Inferior parietal cortex (tissue), 1 donor: ENCODE results near the gene HIVEP3.

ENCODE experiments used
- DNase-seq: peaks from one replicate; pipeline ENCODE4 v3.0.0-alpha.2; 2016; ENCODE audit errors: extremely low spot score

The HIVEP3 gene

DNA sequence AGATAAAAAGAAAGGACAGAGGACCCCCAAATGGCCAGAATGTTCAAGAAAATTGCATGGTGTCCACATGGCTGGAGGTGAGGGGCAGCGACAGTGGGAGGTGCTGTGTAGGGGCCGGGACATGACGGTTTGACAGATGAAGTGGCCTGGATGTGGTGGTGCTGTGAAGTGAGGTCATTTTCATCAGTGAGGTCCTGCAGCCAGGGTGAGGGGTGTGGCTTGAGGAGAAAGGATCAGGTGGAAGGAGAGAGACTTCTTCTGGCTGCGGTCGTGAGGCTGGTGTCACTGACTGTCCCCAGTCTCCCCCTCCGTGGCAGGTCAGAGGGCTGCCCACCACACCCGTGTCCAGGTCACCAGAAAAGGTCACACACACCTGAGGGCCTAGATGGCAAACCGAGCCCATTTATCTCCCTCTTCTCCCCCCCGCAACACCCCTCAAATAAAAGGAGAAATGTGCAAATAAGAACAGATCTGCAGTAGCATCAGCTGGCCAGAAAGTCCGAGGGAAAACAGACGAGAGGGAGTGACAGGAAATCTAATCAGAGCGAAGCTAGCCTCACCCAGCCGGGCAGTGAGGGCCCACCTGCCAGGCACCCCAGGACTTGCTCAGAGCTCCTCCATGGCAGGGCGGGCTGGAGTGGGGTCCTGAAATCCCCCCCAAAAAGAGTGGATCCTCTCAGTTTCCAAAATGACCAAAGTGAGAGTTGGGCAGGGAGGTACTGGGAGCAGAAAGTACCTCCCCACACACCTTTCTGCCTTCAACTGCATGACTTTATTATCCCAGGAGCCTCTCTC, 285.7 kb downstream of the HIVEP3 start:
- DNase-seq: no peak

- no peak for DNase-seq
Observed at GRCh38 chr1:41631971-41632370, 286.8 kb downstream of the HIVEP3 start.

GRCh38 chr1:41631154-41631553, 287.6 kb downstream of the HIVEP3 start:
- no peak for DNase-seq

- no peak for DNase-seq
Observed at GRCh38 chr1:41629571-41629970, 289.2 kb downstream of the HIVEP3 start.

GRCh38 chr1:41629141-41629540, 289.6 kb downstream of the HIVEP3 start:
- no peak for DNase-seq

DNA sequence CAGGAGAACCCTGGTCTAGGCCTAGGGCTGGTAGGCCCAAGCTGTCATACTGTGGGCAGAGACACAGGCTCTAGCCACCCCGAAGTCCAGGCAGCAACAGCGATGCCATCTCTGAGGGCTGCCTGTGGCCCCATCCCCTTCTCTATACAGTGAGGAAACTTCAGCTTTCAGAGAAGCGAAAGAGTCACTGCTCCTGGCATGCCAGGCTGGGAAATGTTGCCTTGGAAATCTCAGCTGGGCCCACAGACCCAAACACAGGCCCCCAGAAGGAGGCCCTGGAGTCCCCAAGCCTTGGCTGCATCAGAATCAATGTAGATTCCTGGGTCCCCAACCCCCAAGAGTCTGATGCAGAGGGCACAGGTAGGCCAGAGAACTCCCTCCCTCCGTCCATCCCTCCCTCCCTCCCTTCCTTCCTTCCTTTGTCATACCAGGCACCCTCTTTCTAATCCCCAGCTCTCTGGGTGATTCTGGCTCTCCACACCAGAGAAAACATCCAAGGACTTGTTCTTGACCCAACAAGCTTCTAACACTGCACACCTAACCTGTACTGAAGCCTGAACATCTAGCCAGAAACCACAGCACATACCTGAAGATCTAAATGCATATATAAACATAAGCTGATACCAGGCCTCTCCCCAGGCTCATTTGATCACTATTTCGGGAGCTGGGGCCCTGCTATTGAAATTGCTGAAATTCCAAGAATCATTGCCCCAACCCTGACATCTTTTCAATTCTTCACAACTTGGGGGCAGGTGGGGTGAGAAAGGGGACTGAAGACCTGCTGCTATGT, 291.0 kb downstream of the HIVEP3 start:
- DNase-seq: no peak

DNA sequence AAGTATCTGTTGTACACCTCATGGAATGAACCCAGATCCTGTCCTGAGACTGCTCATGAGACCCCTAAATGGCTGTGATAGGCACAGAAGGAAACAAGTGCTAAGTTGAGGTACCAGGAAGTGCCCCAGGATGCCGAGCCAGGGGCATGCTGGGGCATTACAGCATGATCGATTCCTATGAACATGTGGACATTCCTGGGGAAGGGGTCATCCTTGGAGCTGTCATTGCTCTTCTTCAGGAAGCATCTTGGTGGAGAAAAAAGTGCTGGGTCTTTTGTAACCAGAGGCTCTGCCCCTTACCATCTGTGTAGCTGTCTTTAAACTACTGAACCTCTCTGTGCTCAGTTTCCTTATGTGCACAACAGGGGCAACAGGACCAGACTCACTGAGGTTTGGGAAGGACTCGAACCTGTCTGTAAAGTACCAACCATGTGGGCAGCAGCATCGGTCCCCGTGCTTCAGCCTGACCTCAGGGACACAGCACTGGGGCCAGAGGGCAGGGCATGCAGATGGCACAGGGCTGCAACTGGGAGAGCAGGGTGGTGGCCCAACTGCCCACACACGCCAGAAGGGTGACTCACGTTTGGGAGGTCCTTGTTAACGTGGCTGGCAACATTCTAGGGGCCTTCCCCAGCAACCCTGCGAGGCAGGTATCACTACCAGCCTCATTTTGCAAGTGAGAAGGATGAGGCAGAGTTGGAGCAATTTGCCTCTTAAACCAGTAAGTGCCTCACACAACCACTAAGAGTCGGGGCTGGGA, 291.9 kb downstream of the HIVEP3 start:
- no peak for DNase-seq

DNA sequence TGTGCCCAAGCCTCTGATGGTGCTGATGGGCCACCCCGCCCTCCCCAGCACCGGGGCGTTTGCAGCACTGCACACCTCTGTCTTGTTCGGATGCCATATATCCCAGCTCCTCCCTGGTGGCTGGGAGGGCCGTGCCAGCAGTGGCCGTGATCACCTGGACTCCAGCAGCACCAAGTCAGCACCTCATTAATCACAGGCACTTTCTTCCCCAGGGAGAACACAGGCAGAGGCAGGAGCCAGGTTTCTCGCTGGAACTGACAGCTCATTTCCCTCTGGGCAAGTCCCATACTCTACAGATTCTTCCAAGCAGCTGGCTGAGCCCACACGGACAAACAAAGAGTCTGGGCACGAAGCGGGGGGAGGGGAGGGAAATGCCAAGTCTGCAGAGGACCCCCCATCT, 292.6 kb downstream of the HIVEP3 start:
- DNase-seq: no peak

GRCh38 chr1:41623736-41624135, 295.0 kb downstream of the HIVEP3 start:
- DNase-seq: no peak

- DNase-seq: no peak
Observed at GRCh38 chr1:41622859-41623732, 295.6 kb downstream of the HIVEP3 start.

DNA sequence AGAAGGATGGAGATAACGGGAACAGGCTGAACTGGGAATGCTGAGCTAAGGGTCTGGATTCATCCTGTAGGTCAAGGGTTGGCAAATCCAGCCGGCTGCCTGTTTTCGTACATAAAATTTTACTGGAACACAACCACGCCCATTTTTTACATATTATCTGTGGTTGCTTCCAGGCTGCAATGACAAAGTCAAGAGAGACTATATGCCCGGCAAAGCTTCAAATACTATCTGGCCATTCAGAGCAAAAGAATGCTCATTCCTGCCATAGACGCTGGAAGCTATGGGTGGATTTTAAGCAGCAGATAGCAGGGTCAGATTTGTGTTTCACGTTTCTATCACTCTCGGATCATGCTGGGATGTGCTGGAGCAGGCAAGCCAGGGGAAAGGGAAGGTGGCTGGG, 296.3 kb downstream of the HIVEP3 start:
- no peak for DNase-seq

DNA sequence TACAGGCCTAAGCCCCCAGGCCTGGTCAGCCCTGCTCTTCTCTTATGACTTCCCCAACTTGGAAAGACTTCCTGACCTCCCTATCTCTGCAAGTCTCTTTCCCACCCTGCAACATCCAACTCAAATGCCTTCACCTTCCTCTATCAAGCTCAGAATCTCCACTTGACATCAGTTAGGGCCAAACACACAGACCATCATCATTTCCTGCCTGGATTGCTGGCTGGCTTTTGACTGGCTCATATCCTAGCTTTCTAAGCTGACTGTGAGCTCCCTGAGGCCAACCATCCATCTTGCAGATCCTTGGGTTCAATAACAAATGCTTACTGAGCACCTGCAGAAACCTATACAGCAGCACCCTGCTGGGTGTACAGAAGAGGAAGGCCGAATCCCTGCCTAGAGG, 296.9 kb downstream of the HIVEP3 start:
- no peak for DNase-seq

DNA sequence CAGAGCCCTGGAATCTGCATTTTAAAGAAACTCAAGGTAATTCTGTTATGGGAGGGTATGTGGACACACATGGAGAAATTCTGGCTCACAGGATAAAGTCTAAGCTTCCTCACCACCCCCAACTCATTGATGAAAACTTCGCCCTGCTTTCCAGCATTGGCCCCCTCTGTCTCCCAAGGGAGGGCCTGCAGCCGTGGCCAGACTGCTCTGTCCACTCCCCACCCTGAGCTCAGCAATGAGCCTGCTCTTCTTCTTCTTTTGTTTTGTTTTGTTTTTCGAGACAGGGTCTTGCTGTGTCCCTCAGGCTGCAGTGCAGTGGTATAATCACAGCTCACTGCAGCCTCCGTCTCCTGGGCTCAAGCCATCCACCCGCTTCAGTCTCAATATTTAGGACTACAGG, 297.5 kb downstream of the HIVEP3 start:
- DNase-seq: no peak

- no peak for DNase-seq
Observed at GRCh38 chr1:41620365-41621169, 298.2 kb downstream of the HIVEP3 start.

- no peak for DNase-seq
Observed at GRCh38 chr1:41619511-41620364, 299.0 kb downstream of the HIVEP3 start.

GRCh38 chr1:41618871-41619270, 299.9 kb downstream of the HIVEP3 start:
- DNase-seq: no peak

DNA sequence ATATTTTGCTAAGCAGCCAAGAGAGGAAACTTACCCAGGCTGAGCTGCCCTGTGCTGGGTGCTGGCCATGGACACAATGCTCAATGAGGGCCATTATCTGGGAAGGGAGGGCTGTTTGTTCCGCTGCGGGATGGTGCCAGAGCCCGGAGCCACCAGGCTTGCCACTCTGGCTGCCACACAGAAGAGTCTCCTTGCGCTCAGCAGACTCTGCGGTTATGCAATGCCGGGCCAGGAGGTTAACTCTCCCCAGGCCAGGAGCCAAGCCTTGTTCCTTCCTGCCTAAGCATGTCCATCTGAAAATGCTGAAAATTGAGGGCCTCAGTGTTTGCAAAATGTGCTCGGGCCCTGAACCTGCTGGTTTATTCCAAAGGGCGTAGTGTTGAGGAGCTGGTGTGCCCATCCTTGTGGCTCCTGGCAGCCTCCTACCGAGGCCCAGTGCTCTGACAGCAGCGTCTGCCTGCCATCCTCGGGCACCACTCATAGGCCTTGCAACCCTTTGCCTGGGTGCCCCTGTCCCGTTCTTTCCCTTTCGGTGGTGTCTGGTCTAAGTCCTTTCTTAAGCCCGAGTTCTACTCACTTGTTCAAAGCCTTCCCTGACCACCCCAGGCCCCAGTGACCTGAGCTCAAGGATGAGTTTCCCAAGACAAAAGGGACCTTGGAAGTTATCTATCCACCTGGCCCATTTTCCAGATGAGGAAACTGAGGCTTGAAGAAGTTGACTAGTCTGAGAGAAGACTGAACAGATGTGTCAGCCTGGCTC, 300.5 kb downstream of the HIVEP3 start:
- DNase-seq: peak; percentile 81

- no peak for DNase-seq
Observed at GRCh38 chr1:41617336-41617735, 301.4 kb downstream of the HIVEP3 start.

DNA sequence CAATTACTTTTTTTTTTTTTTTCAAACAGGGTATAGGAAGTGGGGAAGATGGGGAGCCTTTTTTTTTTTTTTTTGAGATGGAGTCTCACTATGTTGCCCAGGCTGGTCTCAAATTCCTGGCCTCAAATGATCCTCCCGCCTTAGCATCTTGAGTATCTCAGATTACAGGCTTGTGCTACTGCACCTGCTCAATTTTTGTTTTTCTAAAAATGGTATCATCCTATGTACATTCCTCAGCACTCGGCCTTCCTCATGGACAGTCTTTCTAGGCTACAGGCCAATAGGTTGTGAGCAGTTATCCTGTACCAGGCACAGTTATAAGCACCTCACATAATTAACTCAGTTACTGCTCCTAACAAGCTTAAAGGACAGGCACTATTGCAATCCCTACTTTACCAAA, 302.2 kb downstream of the HIVEP3 start:
- DNase-seq: no peak
